ENCODE results near the gene MRPL2.

MRPL2 gene

GRCh38 chr6:43021270-43022047 is 37.8 kb downstream of the MRPL2 start, which contains the start of gene RRP36:
Gene RRP36, plus strand, starts transcription at chr6:43021623. Its CDS starts 32 bp downstream, at chr6:43021655.
- DNase-seq (ENCODE audit: low read depth) = peak; percentile 44

DNA sequence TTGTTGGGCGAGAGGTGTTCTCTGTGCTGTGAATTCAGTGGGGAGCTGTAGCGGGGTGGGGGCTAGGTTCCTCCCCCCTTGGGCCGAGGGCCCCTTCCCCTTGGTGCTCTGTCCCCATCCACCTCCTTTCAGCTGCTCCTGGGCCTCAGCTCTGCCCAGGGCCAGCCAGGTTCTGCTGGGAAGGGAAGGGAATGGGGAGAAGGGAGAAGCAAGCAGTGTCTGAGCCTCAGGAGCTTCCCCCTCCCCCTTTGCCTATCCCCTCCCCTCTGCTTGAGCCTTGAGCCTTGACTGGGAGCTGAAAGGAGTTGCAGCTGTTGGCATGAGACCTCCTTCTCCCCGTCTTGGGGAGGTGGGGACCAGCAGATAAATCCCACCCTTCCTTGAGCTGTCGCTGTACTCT is 38.4 kb downstream of the MRPL2 start:
- no peak for DNase-seq (ENCODE audit: low read depth)

GRCh38 chr6:43020052-43020705 is 39.1 kb downstream of the MRPL2 start:
- DNase-seq (ENCODE audit: low read depth) = no peak

DNA sequence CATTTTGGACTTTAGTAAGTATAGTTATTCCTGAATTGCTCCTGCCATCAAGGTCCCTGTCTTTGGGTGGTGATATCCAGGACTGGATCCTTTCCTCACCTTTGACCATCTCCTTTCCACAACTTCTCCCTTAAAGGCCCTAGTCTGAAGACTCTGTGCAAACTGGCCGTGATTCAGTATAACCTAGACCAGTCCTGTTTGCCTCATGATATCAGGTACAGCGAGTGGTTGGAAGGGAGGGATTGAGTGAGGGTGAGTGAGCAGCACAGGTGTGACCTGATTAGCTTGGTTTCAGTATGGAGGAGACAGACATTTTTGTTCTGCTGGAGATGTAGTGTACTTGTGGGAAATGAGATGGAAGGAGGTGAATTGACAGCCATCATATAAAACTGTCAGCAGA is 40.1 kb downstream of the MRPL2 start:
- DNase-seq (ENCODE audit: low read depth) = no peak

GRCh38 chr6:43016943-43017334 is 42.3 kb downstream of the MRPL2 start:
- no peak for DNase-seq (ENCODE audit: low read depth)

- DNase-seq (ENCODE audit: low read depth) = no peak
These were observed 42.9 kb downstream of the MRPL2 start for GRCh38 chr6:43016176-43016942.

GRCh38 chr6:43014434-43014909 is 44.8 kb downstream of the MRPL2 start:
- DNase-seq (ENCODE audit: low read depth) = no peak

- DNase-seq (ENCODE audit: low read depth) = peak; percentile 98
These were observed 45.3 kb downstream of the MRPL2 start, which contains the start of the genes KLHDC3 and MEA1 for GRCh38 chr6:43013843-43014433. Gene KLHDC3, plus strand, starts transcription at chr6:43014249. Its CDS starts 2,944 bp downstream, at chr6:43017193. Gene MEA1, minus strand, starts transcription at chr6:43013946. Its CDS starts 133 bp downstream, at chr6:43013813.

DNA sequence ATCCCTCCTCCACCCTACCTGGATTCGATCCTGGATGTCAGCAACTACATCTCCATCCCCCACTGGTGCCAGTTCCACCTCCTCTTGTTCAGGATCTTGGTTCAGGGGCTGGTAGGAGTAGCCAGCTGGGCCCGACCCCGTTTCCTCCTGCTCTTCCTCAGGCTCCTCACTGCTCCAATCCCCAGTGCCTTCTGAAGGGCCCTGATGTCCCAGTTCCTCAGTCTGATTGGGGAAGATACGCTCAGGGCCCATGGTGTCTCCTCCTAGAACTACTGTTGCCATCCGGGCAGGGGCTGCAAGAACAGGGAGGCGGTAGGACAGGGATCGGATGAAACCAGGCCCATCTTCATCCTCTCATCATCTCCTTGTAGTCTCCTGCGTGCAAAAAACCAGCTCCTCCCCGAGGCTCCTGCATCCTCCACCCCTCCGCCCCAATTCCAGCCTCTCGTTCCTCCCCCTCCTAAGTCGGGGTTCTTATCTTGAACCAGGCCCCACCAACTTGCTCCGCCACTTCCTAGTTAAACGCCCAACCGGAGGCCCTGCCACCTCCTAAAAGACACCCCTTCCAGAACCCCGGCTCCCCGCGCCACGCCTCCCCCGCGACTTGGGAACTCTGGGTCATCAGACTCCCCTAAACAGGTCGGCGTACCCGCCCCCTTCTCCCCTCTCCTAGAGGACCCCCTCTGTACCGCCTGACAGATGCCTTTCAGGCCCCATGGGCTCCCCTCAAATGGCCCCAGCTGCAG is 46.0 kb downstream of the MRPL2 start:
- no peak for DNase-seq (ENCODE audit: low read depth)

DNA sequence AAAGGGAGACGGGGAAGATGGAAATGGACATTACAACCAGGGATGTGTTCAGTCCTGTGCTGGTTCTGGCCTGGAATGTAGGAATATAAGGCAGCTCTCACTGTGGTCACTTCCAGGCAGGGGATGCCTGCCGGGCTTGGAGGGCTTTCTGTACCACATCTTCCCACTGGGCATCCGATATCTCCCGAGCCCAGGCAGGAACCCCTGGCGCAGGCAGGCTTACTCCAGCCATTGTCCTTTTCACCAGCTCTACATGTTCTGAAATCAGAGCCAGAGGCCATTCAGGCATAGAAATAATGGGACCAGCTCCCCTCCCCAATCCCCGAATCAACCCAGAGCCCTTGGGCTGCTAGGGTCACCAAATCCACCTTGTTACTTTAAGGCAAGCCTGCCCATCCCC is 46.9 kb downstream of the MRPL2 start:
- no peak for DNase-seq (ENCODE audit: low read depth)

- no peak for DNase-seq (ENCODE audit: low read depth)
These were observed 48.0 kb downstream of the MRPL2 start for GRCh38 chr6:43011207-43011606.

DNA sequence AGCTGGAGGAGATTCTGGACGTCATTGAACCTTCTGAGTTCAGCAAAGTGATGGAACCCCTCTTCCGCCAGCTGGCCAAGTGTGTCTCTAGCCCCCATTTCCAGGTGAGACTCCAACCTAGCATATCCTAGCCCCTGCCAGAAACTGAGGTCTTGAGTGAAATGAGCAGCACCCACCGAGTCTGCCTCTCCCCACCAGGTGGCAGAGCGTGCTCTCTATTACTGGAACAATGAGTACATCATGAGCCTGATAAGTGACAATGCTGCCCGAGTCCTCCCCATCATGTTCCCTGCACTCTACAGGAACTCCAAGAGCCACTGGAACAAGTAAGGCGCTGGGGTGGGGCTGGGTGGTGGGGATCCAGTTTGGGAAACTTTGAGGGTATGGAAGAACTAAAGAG is 50.1 kb downstream of the MRPL2 start:
- no peak for DNase-seq (ENCODE audit: low read depth)

DNA sequence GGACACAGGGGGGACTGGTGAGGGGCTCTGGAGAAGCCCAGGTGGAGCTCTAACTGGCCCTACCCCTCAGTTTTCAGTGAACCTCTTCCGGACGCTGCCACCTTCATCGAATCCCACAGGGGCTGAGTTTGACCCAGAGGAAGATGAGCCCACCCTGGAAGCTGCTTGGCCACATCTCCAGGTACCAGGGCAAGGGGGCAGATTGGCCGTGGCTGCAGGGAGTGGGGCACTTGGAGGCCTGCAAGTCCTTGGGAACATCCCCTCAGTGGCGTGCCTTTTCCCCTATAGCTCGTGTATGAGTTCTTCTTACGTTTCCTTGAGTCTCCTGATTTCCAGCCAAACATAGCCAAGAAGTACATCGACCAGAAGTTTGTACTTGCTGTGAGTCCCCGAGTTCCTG is 52.1 kb downstream of the MRPL2 start:
- DNase-seq (ENCODE audit: low read depth) = no peak

DNA sequence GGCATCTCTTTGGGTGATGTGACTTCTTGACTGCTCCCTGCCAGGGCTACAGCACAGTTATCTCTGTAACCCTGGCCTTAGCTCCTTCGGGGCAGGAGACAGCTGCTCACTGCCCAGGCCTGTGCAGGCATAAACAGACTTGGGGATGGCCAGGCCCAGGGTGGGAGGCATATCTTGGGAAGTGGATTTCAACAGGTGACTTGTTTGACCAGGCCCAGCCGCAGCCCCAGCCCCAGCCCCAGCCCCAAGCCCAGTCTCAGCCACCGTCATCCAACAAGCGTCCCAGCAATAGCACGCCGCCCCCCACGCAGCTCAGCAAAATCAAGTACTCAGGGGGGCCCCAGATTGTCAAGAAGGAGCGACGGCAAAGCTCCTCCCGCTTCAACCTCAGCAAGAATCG is 53.0 kb downstream of the MRPL2 start:
- no peak for DNase-seq (ENCODE audit: low read depth)

DNA sequence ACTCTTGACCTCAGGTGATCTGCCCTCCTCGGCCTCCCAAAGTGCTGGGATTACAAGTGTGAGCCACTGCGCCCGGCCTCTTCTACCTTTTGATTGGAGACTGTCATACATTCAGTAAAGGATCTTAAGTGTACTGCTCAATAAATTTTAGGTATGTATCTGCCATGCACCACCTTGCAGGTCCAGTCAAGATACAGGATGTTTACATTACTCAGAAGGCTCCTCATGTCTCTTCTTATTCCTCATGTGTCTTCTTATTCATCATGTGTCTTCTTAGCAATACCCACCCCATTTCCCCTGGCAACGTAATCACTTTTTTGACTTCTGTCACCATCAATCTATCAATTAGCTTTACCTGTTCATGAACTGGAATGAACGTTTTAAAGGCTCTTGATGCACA is 53.4 kb downstream of the MRPL2 start:
- DNase-seq (ENCODE audit: low read depth) = no peak
